Measurements from ENCODE around the gene SLAIN1. TPM values are rescaled to one million over a fixed set of nuclear protein-coding genes. Genes with fewer than 3 reads are reported as not detected.

SLAIN1 gene
- polyA plus RNA-seq, 3 donors, result 0.43 to 1.4 (median 0.75) TPM

DNA sequence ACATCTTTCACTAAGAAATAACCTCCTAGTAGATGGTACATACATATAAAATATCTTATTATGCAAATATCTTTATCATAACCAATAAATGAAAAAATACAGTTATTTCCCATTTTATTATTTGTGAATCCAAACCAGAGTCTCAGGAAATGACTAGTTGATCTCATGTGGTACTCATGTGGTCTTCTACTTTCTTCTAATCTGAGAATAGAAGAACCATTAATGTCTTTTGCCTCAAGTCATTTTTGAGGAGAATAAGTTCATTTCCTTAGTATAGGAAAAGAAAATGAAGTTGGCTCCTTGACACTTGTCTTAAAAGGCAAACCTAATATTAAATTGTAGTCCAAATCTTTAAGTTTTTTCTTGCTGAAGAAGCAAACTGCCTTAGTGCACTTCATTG, 114.5 kb downstream of the SLAIN1 start:
- H3K27ac Mint-ChIP-seq, result no peak overlapping the region
- Histone ChIP-seq H3K9ac (ENCODE audit: insufficient read depth, low read length, poor library complexity, severe bottlenecking) (no peak overlapping the region), H4K20me1 (ENCODE audit: insufficient read depth, low read length) (no peaks in the 10 kb centered on the region), H3K36me3 (replicated peaks in 1 of 2; ENCODE audit: control insufficient read depth in 1 of 2, insufficient read depth in 2 of 2, low read length in 2 of 2) (no peaks in the 10 kb centered on the region), H3K9me3 (replicated peaks in 1 of 2; ENCODE audit: control insufficient read depth in 1 of 2, insufficient read depth in 1 of 2, low read length in 2 of 2) (no peaks in the 10 kb centered on the region), H3K4me3 (replicated peaks in 1 of 3; ENCODE audit: low read depth in 2 of 3, low read length in 3 of 3) (no peak overlapping the region), H3K4me2 (replicated peaks; ENCODE audit: extremely low read depth, low read length, poor library complexity, severe bottlenecking) (no peak overlapping the region), H3K27me3 (ENCODE audit: control insufficient read depth in 2 of 2, insufficient read depth in 2 of 2, low read length in 2 of 2) (no peaks in the 10 kb centered on the region), H3K4me1 (ENCODE audit: control insufficient read depth in 1 of 2, insufficient read depth in 2 of 2, low read length in 2 of 2) (peaks cover 22 to 26% of the 10 kb centered on the region in 2 donors), H2AFZ (ENCODE audit: insufficient read depth, low read depth, low read length, poor library complexity, severe bottlenecking) (no peak overlapping the region), H3K79me2 (ENCODE audit: insufficient read depth, low read length) (no peaks in the 10 kb centered on the region), H3K27ac (ENCODE audit: low read depth in 1 of 2, low read length in 2 of 2) (no peak overlapping the region)
- no peaks in the 10 kb centered on the region for H3K36me3 Mint-ChIP-seq
- intact Hi-C loops (cut with micrococcal nuclease), result no loop called here
- DNase-seq, result no peak
- no peak overlapping the region for H3K4me3 Mint-ChIP-seq
- H3K9me3 Mint-ChIP-seq, result peaks cover 0 to 4% (median 0%) of the 10 kb centered on the region in 7 donors
- no peaks in the 10 kb centered on the region for H3K27me3 Mint-ChIP-seq (ENCODE audit: low read depth in 3 of 3)
- TF ChIP-seq, protein P1, sequence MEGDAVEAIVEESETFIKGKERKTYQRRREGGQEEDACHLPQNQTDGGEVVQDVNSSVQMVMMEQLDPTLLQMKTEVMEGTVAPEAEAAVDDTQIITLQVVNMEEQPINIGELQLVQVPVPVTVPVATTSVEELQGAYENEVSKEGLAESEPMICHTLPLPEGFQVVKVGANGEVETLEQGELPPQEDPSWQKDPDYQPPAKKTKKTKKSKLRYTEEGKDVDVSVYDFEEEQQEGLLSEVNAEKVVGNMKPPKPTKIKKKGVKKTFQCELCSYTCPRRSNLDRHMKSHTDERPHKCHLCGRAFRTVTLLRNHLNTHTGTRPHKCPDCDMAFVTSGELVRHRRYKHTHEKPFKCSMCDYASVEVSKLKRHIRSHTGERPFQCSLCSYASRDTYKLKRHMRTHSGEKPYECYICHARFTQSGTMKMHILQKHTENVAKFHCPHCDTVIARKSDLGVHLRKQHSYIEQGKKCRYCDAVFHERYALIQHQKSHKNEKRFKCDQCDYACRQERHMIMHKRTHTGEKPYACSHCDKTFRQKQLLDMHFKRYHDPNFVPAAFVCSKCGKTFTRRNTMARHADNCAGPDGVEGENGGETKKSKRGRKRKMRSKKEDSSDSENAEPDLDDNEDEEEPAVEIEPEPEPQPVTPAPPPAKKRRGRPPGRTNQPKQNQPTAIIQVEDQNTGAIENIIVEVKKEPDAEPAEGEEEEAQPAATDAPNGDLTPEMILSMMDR (IDR thresholded peaks at IDR 0.05), result no peak
- peaks cover 28% of the 10 kb centered on the region for H3K4me1 Mint-ChIP-seq

Small RNA genes lying within 50 kb of the gene (small RNA-seq; reads per million reads assigned to genes)
- gene MIR3665 (ENCODE audit: insufficient read length, low read depth) (not detected), gene SPTLC1P5 (ENCODE audit: insufficient read length, low read depth) (not detected)

Other genes starting within 250 kb of the SLAIN1 start
- not detected for gene SCEL, start 162.0 kb upstream of the SLAIN1 start, polyA plus RNA-seq
- gene EDNRB, start 221.1 kb downstream of the SLAIN1 start, polyA plus RNA-seq, result under 1 TPM; 0.08 to 0.53 (median 0.37) TPM

All from CD14-positive monocyte (primary cell).